NOMO-1 treated with dmso at 0.1 percent for 144 hours (cell line): ENCODE data around the gene UVSSA.
"Not testable (repeated sequence)": the region's sequence is repeated elsewhere in the genome, so short reads cannot be mapped to it uniquely, and the experiment has no call there.

Experiments
- DNase-seq: peaks from one replicate; lab custom pipeline; 2025; ENCODE audit not compliant: unreplicated experiment; lab: John Stamatoyannopoulos, UW

The UVSSA gene

GRCh38 chr4:1417522-1418390, 70.7 kb downstream of the UVSSA start:
- DNase-seq, result no peak

GRCh38 chr4:1418494-1419285, 71.7 kb downstream of the UVSSA start:
- no peak for DNase-seq

DNA sequence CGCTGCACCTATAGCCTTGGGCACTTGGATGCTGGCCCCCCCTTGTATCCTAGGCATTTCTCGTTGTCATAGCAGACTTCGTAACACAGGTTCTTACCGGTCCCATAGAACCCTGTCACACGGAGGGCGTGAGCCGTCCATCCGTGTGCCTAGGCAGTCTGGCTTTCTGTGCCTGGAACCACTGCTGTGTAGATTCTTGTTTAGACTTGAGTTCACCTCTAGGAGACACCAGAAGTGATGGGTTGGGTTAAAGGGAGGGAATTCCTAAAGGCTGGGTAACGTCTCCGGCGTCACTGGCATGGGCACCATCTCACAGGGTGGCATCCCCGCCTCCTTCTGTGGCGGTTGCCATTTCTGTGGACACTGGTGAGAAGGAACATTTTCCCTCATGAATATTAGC, 72.7 kb downstream of the UVSSA start:
- no peak for DNase-seq

- no peak for DNase-seq
These were observed 74.6 kb downstream of the UVSSA start for GRCh38 chr4:1421657-1422056.

- no peak for DNase-seq
These were observed 80.0 kb downstream of the UVSSA start for GRCh38 chr4:1427010-1427409.

DNA sequence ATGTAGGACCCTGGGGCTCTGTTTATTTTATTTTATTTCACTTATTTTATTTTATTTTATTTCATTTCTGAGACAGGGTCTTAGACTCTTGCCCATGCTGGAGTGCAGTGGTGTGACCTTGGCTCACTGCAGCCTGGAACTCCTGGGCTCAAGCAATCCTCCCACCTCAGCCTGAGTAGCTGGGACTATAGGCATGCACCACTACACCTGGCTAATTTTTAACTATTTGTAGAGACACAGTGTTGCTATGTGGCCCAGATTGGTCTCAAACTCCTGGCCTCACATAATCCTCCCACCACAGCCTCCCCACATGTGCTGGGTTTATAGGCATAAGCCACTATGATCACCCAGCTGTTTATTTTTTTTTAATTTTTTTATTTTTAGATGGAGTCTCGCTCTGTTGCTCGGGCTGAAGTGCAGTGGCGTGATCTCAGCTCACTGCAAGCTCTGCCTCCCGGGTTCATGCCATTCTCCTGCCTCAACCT, 96.7 kb downstream of the UVSSA start:
- DNase-seq, result not testable (repeated sequence)
